Glutamatergic neuron (in vitro differentiated cells): ENCODE measurements around the gene RBM33. TPM values are rescaled to one million over a fixed set of nuclear protein-coding genes. Genes with fewer than 3 reads are reported as not detected.

Source experiments
- DNase-seq: peaks from one replicate; pipeline ENCODE4 v3.0.0; 2022
- H3K27ac Mint-ChIP-seq: one replicate; pipeline ENCODE4 v1.8.0; 2020; ENCODE audit warnings: mild to moderate bottlenecking, mixed read lengths, inconsistent platforms; ENCODE audit not compliant: unreplicated experiment
- H3K27me3 Mint-ChIP-seq: one replicate; pipeline ENCODE4 v1.8.0; 2020; ENCODE audit warnings: mild to moderate bottlenecking, moderate library complexity, mixed read lengths, inconsistent platforms; ENCODE audit not compliant: unreplicated experiment
- H3K36me3 Mint-ChIP-seq: one replicate; pipeline ENCODE4 v1.8.0; 2020; ENCODE audit warnings: mild to moderate bottlenecking, mixed read lengths, inconsistent platforms; ENCODE audit not compliant: unreplicated experiment
- H3K4me1 Mint-ChIP-seq: one replicate; pipeline ENCODE4 v1.8.0; 2020; ENCODE audit warnings: mild to moderate bottlenecking, low read depth, mixed read lengths, inconsistent platforms; ENCODE audit not compliant: unreplicated experiment
- H3K4me3 Mint-ChIP-seq: one replicate; pipeline ENCODE4 v1.8.0; 2020; ENCODE audit warnings: mild to moderate bottlenecking, mixed read lengths, inconsistent platforms; ENCODE audit not compliant: unreplicated experiment
- H3K9me3 Mint-ChIP-seq: one replicate; pipeline ENCODE4 v1.8.0; 2020; ENCODE audit warnings: mild to moderate bottlenecking, moderate library complexity, mixed read lengths, inconsistent platforms; ENCODE audit not compliant: unreplicated experiment
- total RNA-seq: library from RNA; stranded (reverse); fragmentation: NEBNext Ultra II Directional; extraction: Animal tissue kit (Norgen Biotek cat#: 25700); gene quantifications from one replicate; pipeline ENCODE4 v1.2.1, GENCODE V29; 2021; ENCODE audit not compliant: unreplicated experiment
- TF ChIP-seq, protein P1 (sequence below): fragments of 200-600 bp; sonication (generic); IDR thresholded peaks from one replicate; pipeline ENCODE4 v1.5.0; 2021; ENCODE audit not compliant: partially characterized antibody, unreplicated experiment

Gene RBM33
- total RNA-seq, 1 donor from 2014 or later, result 67.5 TPM

GRCh38 chr7:155820246-155820645 is 175.8 kb downstream of the RBM33 start:
- peaks cover 3% of the 10 kb centered on the region for H3K9me3 Mint-ChIP-seq
- H3K36me3 Mint-ChIP-seq, result no peaks in the 10 kb centered on the region
- no peak for DNase-seq
- H3K4me3 Mint-ChIP-seq, result no peak overlapping the region
- H3K4me1 Mint-ChIP-seq, result no peaks in the 10 kb centered on the region
- H3K27ac Mint-ChIP-seq, result no peak overlapping the region
- H3K27me3 Mint-ChIP-seq, result peaks cover 4% of the 10 kb centered on the region
- TF ChIP-seq, protein P1, sequence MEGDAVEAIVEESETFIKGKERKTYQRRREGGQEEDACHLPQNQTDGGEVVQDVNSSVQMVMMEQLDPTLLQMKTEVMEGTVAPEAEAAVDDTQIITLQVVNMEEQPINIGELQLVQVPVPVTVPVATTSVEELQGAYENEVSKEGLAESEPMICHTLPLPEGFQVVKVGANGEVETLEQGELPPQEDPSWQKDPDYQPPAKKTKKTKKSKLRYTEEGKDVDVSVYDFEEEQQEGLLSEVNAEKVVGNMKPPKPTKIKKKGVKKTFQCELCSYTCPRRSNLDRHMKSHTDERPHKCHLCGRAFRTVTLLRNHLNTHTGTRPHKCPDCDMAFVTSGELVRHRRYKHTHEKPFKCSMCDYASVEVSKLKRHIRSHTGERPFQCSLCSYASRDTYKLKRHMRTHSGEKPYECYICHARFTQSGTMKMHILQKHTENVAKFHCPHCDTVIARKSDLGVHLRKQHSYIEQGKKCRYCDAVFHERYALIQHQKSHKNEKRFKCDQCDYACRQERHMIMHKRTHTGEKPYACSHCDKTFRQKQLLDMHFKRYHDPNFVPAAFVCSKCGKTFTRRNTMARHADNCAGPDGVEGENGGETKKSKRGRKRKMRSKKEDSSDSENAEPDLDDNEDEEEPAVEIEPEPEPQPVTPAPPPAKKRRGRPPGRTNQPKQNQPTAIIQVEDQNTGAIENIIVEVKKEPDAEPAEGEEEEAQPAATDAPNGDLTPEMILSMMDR, result no peak

DNA sequence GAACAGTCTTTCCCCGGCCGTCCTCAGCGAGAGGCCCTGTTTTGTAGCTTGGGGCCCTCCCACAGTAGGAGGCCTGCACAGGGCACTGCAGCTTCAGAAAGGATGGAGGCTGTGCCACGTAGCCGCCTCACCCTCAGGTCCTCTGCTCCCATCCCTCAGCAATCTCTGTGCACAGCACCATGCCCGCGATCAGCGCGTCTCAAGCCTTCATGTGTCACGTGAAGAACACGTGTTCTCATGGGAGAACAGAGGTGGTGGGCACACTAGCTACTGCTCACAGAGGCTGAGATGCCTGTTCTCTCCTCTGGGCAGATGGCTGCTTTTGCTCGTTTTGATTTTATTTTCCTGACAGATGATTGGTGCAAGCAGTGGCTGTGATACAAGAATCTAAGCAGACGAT is 176.3 kb downstream of the RBM33 start:
- H3K36me3 Mint-ChIP-seq, result no peaks in the 10 kb centered on the region
- no peaks in the 10 kb centered on the region for H3K9me3 Mint-ChIP-seq
- peaks cover 2% of the 10 kb centered on the region for H3K27me3 Mint-ChIP-seq
- H3K4me3 Mint-ChIP-seq, result no peak overlapping the region
- H3K4me1 Mint-ChIP-seq, result no peaks in the 10 kb centered on the region
- H3K27ac Mint-ChIP-seq, result no peak overlapping the region
- TF ChIP-seq, protein P1, result no peak
- DNase-seq, result no peak

- Mint-ChIP-seq H3K36me3 (no peaks in the 10 kb centered on the region), H3K27ac (no peak overlapping the region), H3K27me3 (peaks cover 2% of the 10 kb centered on the region), H3K4me1 (no peaks in the 10 kb centered on the region), H3K9me3 (no peaks in the 10 kb centered on the region), H3K4me3 (no peak overlapping the region)
- TF ChIP-seq, protein P1, result no peak
- DNase-seq, result no peak
These were observed 177.4 kb downstream of the RBM33 start for GRCh38 chr7:155821851-155822250.

DNA sequence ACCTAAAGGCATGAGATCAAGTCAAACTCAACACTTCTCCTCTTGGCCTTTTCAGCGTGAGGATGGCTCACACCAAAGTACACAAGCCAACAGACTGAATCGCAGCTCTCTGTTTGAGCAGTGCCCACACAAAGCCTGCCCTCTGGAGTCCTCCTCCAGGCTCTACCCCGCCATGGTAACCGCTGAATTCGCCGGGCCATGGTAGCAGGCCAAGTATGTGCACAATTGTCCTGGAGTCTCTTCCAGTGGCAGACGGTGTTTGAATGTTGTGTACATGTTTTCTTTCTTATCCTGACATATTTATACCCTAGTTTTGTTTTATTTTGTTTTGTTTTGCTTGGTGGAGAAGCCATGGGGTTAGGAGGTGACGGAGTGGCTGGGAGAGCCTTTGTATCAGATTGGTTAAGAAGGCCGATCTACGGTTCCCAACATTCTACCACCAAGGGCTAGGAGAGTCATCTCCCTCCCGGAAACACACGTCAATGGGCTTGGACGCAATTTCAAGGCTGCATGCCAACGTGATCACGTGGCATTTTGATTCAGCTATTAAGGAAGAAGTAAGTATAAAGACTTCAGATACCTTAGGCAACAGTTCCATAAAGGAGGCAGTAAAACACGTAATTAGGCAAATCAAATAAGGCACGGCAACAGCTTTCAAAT is 179.9 kb downstream of the RBM33 start:
- no peaks in the 10 kb centered on the region for H3K4me1 Mint-ChIP-seq
- H3K27me3 Mint-ChIP-seq, result peaks cover 2% of the 10 kb centered on the region
- TF ChIP-seq, protein P1, result no peak
- no peak overlapping the region for H3K27ac Mint-ChIP-seq
- no peaks in the 10 kb centered on the region for H3K36me3 Mint-ChIP-seq
- DNase-seq, result no peak
- no peaks in the 10 kb centered on the region for H3K9me3 Mint-ChIP-seq
- no peak overlapping the region for H3K4me3 Mint-ChIP-seq

DNA sequence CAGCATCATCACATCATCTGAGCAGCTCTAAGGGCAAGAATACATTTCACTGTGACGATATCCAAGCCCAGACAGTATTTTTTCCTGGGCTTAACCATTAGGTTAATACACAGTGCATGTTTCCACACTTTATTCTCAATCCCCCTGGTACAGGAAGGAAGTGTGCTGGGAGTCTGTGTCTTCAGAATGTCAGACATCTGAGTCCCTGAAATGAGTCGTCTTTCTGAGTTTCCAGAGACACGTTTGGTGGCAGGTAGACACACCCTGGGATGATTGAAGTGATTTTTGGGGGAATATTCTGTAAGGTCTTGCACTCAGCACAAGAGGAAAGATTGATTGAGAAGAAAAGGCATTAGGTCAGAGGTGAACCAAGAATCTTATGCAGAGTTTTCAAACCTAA is 180.9 kb downstream of the RBM33 start:
- Mint-ChIP-seq H3K27ac (no peak overlapping the region), H3K4me3 (no peak overlapping the region), H3K9me3 (no peaks in the 10 kb centered on the region), H3K4me1 (no peaks in the 10 kb centered on the region), H3K27me3 (peaks cover 2% of the 10 kb centered on the region), H3K36me3 (no peaks in the 10 kb centered on the region)
- DNase-seq, result no peak
- TF ChIP-seq, protein P1, result no peak
